H1 (cell line): ENCODE measurements around the gene CACNG4. TPM values are rescaled to one million over a fixed set of nuclear protein-coding genes. Genes with fewer than 3 reads are reported as not detected.

ENCODE experiments used
- CTCF ChIA-PET: fragments of 300-600 bp; sonication (Branson Sonifier 250); formaldehyde crosslinking; loops from one replicate; lab custom pipeline; 2021; ENCODE audit not compliant: partially characterized antibody; lab: Charles Lee
- POLR2A ChIA-PET: fragments of 300-600 bp; sonication (Branson Sonifier 250); formaldehyde crosslinking; loops from one replicate; lab custom pipeline; 2021; ENCODE audit warnings: inconsistent platforms; ENCODE audit not compliant: partially characterized antibody; lab: Charles Lee
- DNase-seq, 2 experiments: peaks; one replicate each; pipeline versions ENCODE4 v3.0.0 to v3.0.0-alpha.2; 2010 to 2022; ENCODE audit warnings: low spot score in 2 of 2, low read depth in 1 of 2, mixed read lengths in 1 of 2
- FAIRE-seq: peaks from 2 replicates; lab custom pipeline; 2011; peaks lifted over from hg19 to GRCh38; lab: Jason Lieb, UNC
- H2AFZ ChIP-seq: 2 replicates; pipeline ENCODE4 v1.8.1; 2012; ENCODE audit warnings: low read length, inconsistent platforms
- H2AK5ac ChIP-seq: 2 replicates; pipeline ENCODE4 v1.6.1; 2013; ENCODE audit warnings: low read depth, low read length
- H2BK120ac ChIP-seq: replicated peaks from 2 replicates; pipeline ENCODE3; 2013; ENCODE audit warnings: low read depth, low read length, inconsistent platforms
- H2BK12ac ChIP-seq: 2 replicates; pipeline ENCODE4 v1.6.1; 2013; ENCODE audit warnings: low read depth, low read length
- H2BK15ac ChIP-seq: 2 replicates; pipeline ENCODE4 v1.6.1; 2013; ENCODE audit warnings: low read length
- H2BK20ac ChIP-seq: 2 replicates; pipeline ENCODE4 v1.6.1; 2013; ENCODE audit warnings: low read length
- H2BK5ac ChIP-seq: 2 replicates; pipeline ENCODE4 v1.6.1; 2013; ENCODE audit warnings: low read depth, low read length
- H3K14ac ChIP-seq: 2 replicates; pipeline ENCODE4 v1.6.1; 2013; ENCODE audit warnings: inconsistent platforms; ENCODE audit not compliant: insufficient read length
- H3K18ac ChIP-seq: 2 replicates; pipeline ENCODE4 v1.6.1; 2013; ENCODE audit warnings: low read length; ENCODE audit errors: extremely low read depth
- H3K23ac ChIP-seq: 2 replicates; pipeline ENCODE4 v1.6.1; 2013; ENCODE audit warnings: inconsistent platforms; ENCODE audit not compliant: insufficient read length
- H3K23me2 ChIP-seq: 2 replicates; pipeline ENCODE4 v1.6.1; 2013; ENCODE audit warnings: low read depth, low read length
- H3K27ac ChIP-seq: 2 replicates; pipeline ENCODE4 v1.6.1; 2011; ENCODE audit warnings: low read depth, low read length, inconsistent platforms
- H3K27me3 ChIP-seq, 4 experiments: replicated peaks in 1 of 4; 1 replicate in 1 of 4; 2 replicates in 3 of 4; pipeline versions ENCODE4 v1.6.1 to v1.8.1; 2011 to 2013; ENCODE audit warnings: low read length in 3 of 4, mild to moderate bottlenecking in 3 of 4, inconsistent platforms in 2 of 4, mixed read lengths in 2 of 4, moderate library complexity in 1 of 4; ENCODE audit not compliant: control insufficient read depth in 3 of 4, insufficient read depth in 3 of 4; ENCODE audit errors: extremely low read depth in 1 of 4
- H3K36me3 ChIP-seq, 4 experiments: 2 replicates each; pipeline versions ENCODE4 v1.6.1 to v1.8.1; 2011 to 2013; ENCODE audit warnings: mild to moderate bottlenecking in 4 of 4, low read length in 3 of 4, moderate library complexity in 2 of 4, control low read depth in 1 of 4, inconsistent platforms in 1 of 4; ENCODE audit not compliant: insufficient read depth in 4 of 4, control insufficient read depth in 2 of 4
- H3K4ac ChIP-seq: replicated peaks from 2 replicates; pipeline ENCODE3; 2013; ENCODE audit warnings: low read length, low read depth, mixed read lengths, inconsistent platforms; ENCODE audit not compliant: insufficient read length
- H3K4me1 ChIP-seq, 4 experiments: replicated peaks in 1 of 4; 1 replicate in 1 of 4; 2 replicates in 3 of 4; pipeline versions ENCODE4 v1.6.1 to v1.8.1; 2011 to 2013; ENCODE audit warnings: low read length in 3 of 4, inconsistent platforms in 2 of 4, mixed read lengths in 1 of 4; ENCODE audit not compliant: insufficient read depth in 4 of 4, control insufficient read depth in 3 of 4
- H3K4me2 ChIP-seq, 2 experiments: 2 replicates each; pipeline versions ENCODE4 v1.6.1 to v1.8.1; 2011 to 2013; ENCODE audit warnings: low read depth in 2 of 2, low read length in 2 of 2, control low read depth in 1 of 2, inconsistent platforms in 1 of 2, mild to moderate bottlenecking in 1 of 2; ENCODE audit not compliant: insufficient read depth in 1 of 2
- H3K4me3 ChIP-seq, 4 experiments: fragments of 200-600, 300-600 bp in 1 of 4; sonication (generic), shearing (Covaris generic), sonication (Bioruptor Twin) in 1 of 4; 2 replicates each; pipeline versions ENCODE4 v1.5.1 to v1.8.1; 2011 to 2016; ENCODE audit warnings: low read length in 4 of 4, low read depth in 3 of 4, control low read depth in 2 of 4, inconsistent platforms in 2 of 4, mild to moderate bottlenecking in 2 of 4, mixed read lengths in 1 of 4, moderate library complexity in 1 of 4; ENCODE audit not compliant: insufficient read depth in 2 of 4; ENCODE audit errors: extremely low read depth in 1 of 4
- H3K56ac ChIP-seq: replicated peaks from 2 replicates; pipeline ENCODE3; 2013; ENCODE audit warnings: low read depth, mild to moderate bottlenecking, mixed read lengths, low read length, inconsistent platforms; ENCODE audit not compliant: insufficient read length
- H3K79me1 ChIP-seq: 2 replicates; pipeline ENCODE4 v1.6.1; 2013; ENCODE audit warnings: low read depth, low read length, control low read depth
- H3K79me2 ChIP-seq, 2 experiments: 2 replicates each; pipeline versions ENCODE4 v1.6.1 to v1.8.1; 2012 to 2013; ENCODE audit warnings: low read length in 2 of 2, mild to moderate bottlenecking in 2 of 2, inconsistent platforms in 1 of 2; ENCODE audit not compliant: insufficient read depth in 2 of 2, control insufficient read depth in 1 of 2
- H3K9ac ChIP-seq, 4 experiments: replicated peaks in 1 of 4; 1 replicate in 1 of 4; 2 replicates in 3 of 4; pipeline versions ENCODE4 v1.6.1 to v1.8.1; 2011 to 2013; ENCODE audit warnings: low read depth in 3 of 4, low read length in 3 of 4, control low read depth in 2 of 4, mild to moderate bottlenecking in 2 of 4, moderate library complexity in 2 of 4, inconsistent platforms in 1 of 4; ENCODE audit errors: extremely low read depth in 1 of 4
- H3K9me3 ChIP-seq, 2 experiments: 2 replicates each; pipeline versions ENCODE4 v1.6.1 to v1.8.1; 2012 to 2013; ENCODE audit warnings: mild to moderate bottlenecking in 2 of 2, moderate library complexity in 2 of 2, control low read depth in 1 of 2, inconsistent platforms in 1 of 2, low read depth in 1 of 2, low read length in 1 of 2, mixed read lengths in 1 of 2; ENCODE audit not compliant: insufficient read depth in 2 of 2
- H4K20me1 ChIP-seq, 2 experiments: replicated peaks in 1 of 2; 2 replicates each; pipeline versions ENCODE3 to v1.8.1; 2011 to 2013; ENCODE audit warnings: inconsistent platforms in 2 of 2, low read length in 2 of 2, mild to moderate bottlenecking in 1 of 2; ENCODE audit not compliant: insufficient read depth in 2 of 2, control insufficient read depth in 1 of 2
- H4K5ac ChIP-seq: 2 replicates; pipeline ENCODE4 v1.6.1; 2013; ENCODE audit warnings: low read length, low read depth, mixed read lengths, inconsistent platforms; ENCODE audit not compliant: insufficient read length
- H4K8ac ChIP-seq: 2 replicates; pipeline ENCODE4 v1.8.0; 2013; ENCODE audit warnings: mild to moderate bottlenecking, moderate library complexity, low read length, inconsistent platforms; ENCODE audit not compliant: insufficient read depth; ENCODE audit errors: extremely low read depth
- H4K91ac ChIP-seq: replicated peaks from 2 replicates; pipeline ENCODE3; 2013; ENCODE audit warnings: low read length, mixed read lengths, inconsistent platforms; ENCODE audit not compliant: insufficient read length
- BRCA1 ChIP-seq: IDR thresholded peaks from 2 replicates; pipeline ENCODE4 v1.6.1; 2012; ENCODE audit warnings: low read depth, low read length, improper control_type of control experiment
- MAFK ChIP-seq: IDR thresholded peaks from 2 replicates; pipeline ENCODE4 v1.6.1; 2012; ENCODE audit warnings: low read depth, mild to moderate bottlenecking, improper control_type of control experiment, low read length
- NRF1 ChIP-seq: IDR thresholded peaks from 2 replicates; pipeline ENCODE4 v1.6.1; 2011; ENCODE audit warnings: mild to moderate bottlenecking, low read depth, low read length, improper control_type of control experiment
- POU5F1 ChIP-seq: IDR thresholded peaks from 2 replicates; pipeline ENCODE4 v1.6.1; 2011; ENCODE audit warnings: low read depth, mild to moderate bottlenecking, low read length, moderate library complexity
- RXRA ChIP-seq: IDR thresholded peaks from 2 replicates; pipeline ENCODE4 v1.6.1; 2011; ENCODE audit warnings: low read depth, mild to moderate bottlenecking, low read length, moderate library complexity; ENCODE audit not compliant: insufficient read depth
- SAP30 ChIP-seq: fragments of 300-600 bp; sonication (generic); IDR thresholded peaks from 2 replicates; pipeline ENCODE4 v1.7.1; 2012; ENCODE audit warnings: low read length, moderate library complexity, mild to moderate bottlenecking, inconsistent platforms; ENCODE audit not compliant: insufficient read depth, insufficient replicate concordance
- SP2 ChIP-seq: IDR thresholded peaks from 2 replicates; pipeline ENCODE4 v1.6.1; 2012; ENCODE audit warnings: mild to moderate bottlenecking, low read length, inconsistent platforms
- TCF12 ChIP-seq: IDR thresholded peaks from 2 replicates; pipeline ENCODE4 v1.6.1; 2011; ENCODE audit warnings: low read depth, mild to moderate bottlenecking, low read length
- WGBS, 2 experiments: shearing (Covaris generic) in 1 of 2; methylation state at CpG; one replicate each; pipeline versions ENCODE4 v1.1.6 to v1.1.7; 2013 to 2015; ENCODE audit warnings: low lambda C conversion rate in 2 of 2, mixed read lengths in 2 of 2, inconsistent platforms in 1 of 2, low coverage in 1 of 2, missing lambda C conversion rate in 1 of 2; ENCODE audit not compliant: insufficient replicate concordance in 2 of 2, insufficient coverage in 1 of 2, insufficient read length in 1 of 2; ENCODE audit errors: extremely low coverage in 1 of 2, missing lambda C conversion rate in 1 of 2; 5-methylcytosine and 5-hydroxymethylcytosine counted together
- polyA plus RNA-seq, 7 experiments: library from polyadenylated mRNA; depleted of rRNA in 3 of 7; stranded (reverse) in 5 of 7; unstranded in 2 of 7; fragments of >200 nt in 5 of 7; fragments of 200-250 nt in 2 of 7; gene quantifications; 1 replicate in 5 of 7; 2 replicates in 1 of 7; 4 replicates in 1 of 7; pipeline versions ENCODE4 v1.2.1 to v1.2.3, GENCODE V29; 2011 to 2013; ENCODE audit warnings: missing spikeins in 2 of 7, mixed read lengths in 2 of 7
- total RNA-seq: library from RNA; stranded (reverse); fragmentation: NEBNext Ultra II Directional; extraction: Animal tissue kit (Norgen Biotek cat#: 25700); gene quantifications from 2 replicates; pipeline ENCODE4 v1.2.1, GENCODE V29; 2021

CACNG4 gene
- total and polyA plus RNA-seq, 2 of the 8 experiments (the other 6 are each of a cell fraction or from before 2014, with no cell fraction given) = 3.6 to 5.6 TPM

DNA sequence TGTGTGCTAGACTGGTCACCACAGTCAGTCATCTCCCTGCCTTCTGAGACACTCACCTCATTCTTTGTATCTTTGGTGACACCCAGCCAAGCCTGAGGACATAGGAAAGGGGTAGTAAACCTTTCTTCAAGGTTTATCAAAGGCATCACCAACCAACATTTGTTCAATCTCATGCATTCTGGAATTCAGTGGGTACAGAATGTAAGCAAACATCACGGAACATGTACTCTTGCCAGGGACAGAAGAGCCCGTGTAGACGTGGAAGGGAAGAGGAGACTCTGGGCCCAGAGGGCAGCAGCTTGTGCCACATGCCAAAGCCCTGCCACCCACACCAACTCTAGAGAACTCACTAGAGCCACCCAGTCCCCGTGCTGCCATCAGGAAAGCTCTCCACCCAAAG, 4.4 kb downstream of the CACNG4 start:
- ChIA-PET POLR2A (no interaction called here), CTCF (interaction anchor here (1.1 to 1.2 kb wide), 2 partner anchors 46 to 47 kb away, joined by 3 read pairs; no protein-coding TSS in a partner anchor)
- Histone ChIP-seq H3K9ac (no peak overlapping the region), H3K27ac (no peak overlapping the region), H3K9me3 (no peaks in the 10 kb centered on the region), H4K8ac (no peak overlapping the region), H2BK15ac (no peak overlapping the region), H4K5ac (no peak overlapping the region), H4K20me1 (peaks cover 2 to 6% of the 10 kb centered on the region in 2 experiments), H3K79me1 (no peaks in the 10 kb centered on the region; the same call in none of the 2 replicates), H2AFZ (no peak overlapping the region), H2BK120ac (no peak overlapping the region), H2BK12ac (no peak overlapping the region), H3K4ac (no peak overlapping the region), H2BK5ac (no peak overlapping the region), H3K14ac (no peak overlapping the region), H3K56ac (no peak overlapping the region), H4K91ac (no peak overlapping the region), H3K4me3 (no peak overlapping the region), H2BK20ac (no peak overlapping the region), H3K79me2 (no peaks in the 10 kb centered on the region), H3K4me1 (peaks cover 0 to 5% (median 2%) of the 10 kb centered on the region in 4 experiments; a peak in 5 of 7 replicates), H2AK5ac (no peak overlapping the region), H3K23me2 (peaks cover 16% of the 10 kb centered on the region), H3K18ac (no peak overlapping the region), H3K4me2 (no peak overlapping the region), H3K23ac (no peak overlapping the region), H3K36me3 (no peaks in the 10 kb centered on the region), H3K27me3 (peaks cover 5 to 34% (median 28%) of the 10 kb centered on the region in 4 experiments)
- FAIRE-seq (no peak), DNase-seq (no peak)
- WGBS, 2 experiments = 82% methylated on average over 4 of the region's 4 CpGs; no CpG with 5 or more reads in 1 of the 2 experiments
- TF ChIP-seq MAFK = no peak
- TF ChIP-seq POU5F1 = no peak
- TF ChIP-seq TCF12 = no peak
- no peak for TF ChIP-seq NRF1
- no peak for TF ChIP-seq RXRA
- no peak for TF ChIP-seq SP2
- no peak for TF ChIP-seq SAP30
- no peak for TF ChIP-seq BRCA1
